Choroid plexus epithelial cell (primary cell): ENCODE results near the gene FCHO1.
"Not testable (repeated sequence)": the region's sequence is repeated elsewhere in the genome, so short reads cannot be mapped to it uniquely, and the experiment has no call there.

ENCODE experiments used
- DNase-seq: peaks from one replicate; pipeline ENCODE4 v3.0.0-alpha.2; 2010; ENCODE audit warnings: low read depth
- H3K4me3 ChIP-seq: 2 replicates; pipeline ENCODE4 v1.5.1; 2011; ENCODE audit warnings: low read depth, mild to moderate bottlenecking, control low read depth, low read length, moderate library complexity
- TF ChIP-seq, protein P1 (sequence below): conservative IDR thresholded peaks from 2 replicates; pipeline ENCODE4 v1.5.1; 2011; ENCODE audit warnings: low read depth, mild to moderate bottlenecking, control low read depth, inconsistent platforms, low read length, moderate library complexity

The FCHO1 gene

DNA sequence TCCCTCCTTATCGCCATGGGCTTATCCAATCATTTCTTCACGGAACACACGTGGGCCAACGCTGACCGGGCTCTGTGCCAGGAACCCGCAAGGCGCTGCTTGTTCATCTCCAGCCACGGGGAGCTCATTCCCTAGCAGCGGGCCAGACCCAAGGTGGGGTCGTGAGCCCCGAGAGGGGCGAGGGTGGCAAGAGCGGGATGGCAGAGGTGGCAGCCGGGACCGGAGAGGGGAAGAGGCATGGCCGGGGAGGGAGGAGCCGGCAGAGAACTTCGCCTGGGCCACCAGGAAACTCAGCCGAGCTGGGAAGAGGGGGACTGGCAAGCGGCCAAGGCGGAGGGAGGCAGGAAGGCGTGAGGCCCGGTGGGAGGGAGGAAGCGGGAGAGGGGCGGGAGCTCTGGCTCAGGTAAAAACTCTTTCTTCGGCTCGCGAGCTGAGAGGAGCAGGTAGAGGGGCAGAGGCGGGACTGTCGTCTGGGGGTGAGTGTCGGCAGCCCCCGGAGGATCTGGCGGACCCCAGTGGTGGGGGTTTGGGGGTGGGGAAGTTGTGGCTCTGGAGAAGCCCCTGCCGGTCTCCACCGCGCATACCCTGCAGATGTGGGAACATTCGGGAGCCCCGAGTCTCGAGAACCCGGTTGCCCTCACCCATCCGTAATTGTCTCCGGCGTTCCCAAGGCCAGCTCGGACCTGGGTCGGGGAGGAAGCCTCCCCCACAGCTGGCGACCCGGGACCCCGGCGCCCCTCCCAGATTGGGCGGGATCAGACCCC is 43.6 kb downstream of the FCHO1 start, which contains the start of gene B3GNT3:
B3GNT3 (plus strand) TSS at position 408 of the 764 bp plus-strand sequence. CDS start 12,670 bp downstream, outside the sequence.
- peak; percentile 9 for DNase-seq

DNA sequence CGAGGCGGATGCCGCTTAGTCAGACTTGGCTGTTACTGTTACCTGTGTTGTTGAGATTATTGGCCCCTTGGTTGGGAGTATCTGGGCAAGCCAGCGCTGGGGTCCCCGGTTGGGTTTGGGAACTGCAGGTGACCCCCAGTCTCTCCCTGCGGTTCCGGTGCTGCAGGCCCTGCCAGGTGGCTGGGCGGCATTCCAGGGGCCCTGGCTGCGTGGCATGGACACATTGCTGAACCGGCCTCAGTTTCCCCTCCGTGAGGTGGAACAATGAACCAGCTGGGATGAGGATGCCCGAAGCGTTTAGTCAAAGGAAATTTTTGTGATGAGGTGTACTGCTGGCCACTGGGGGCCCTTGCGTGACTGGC is 44.2 kb downstream of the FCHO1 start:
- TF ChIP-seq, protein P1, sequence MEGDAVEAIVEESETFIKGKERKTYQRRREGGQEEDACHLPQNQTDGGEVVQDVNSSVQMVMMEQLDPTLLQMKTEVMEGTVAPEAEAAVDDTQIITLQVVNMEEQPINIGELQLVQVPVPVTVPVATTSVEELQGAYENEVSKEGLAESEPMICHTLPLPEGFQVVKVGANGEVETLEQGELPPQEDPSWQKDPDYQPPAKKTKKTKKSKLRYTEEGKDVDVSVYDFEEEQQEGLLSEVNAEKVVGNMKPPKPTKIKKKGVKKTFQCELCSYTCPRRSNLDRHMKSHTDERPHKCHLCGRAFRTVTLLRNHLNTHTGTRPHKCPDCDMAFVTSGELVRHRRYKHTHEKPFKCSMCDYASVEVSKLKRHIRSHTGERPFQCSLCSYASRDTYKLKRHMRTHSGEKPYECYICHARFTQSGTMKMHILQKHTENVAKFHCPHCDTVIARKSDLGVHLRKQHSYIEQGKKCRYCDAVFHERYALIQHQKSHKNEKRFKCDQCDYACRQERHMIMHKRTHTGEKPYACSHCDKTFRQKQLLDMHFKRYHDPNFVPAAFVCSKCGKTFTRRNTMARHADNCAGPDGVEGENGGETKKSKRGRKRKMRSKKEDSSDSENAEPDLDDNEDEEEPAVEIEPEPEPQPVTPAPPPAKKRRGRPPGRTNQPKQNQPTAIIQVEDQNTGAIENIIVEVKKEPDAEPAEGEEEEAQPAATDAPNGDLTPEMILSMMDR: no peak
- DNase-seq: no peak
- H3K4me3 ChIP-seq: no peak overlapping the region

More for the DNA sequence above, 43.6 kb downstream of the FCHO1 start, which contains the start of gene B3GNT3:
- H3K4me3 ChIP-seq: no peak within 1 kb of the TSS
- TF ChIP-seq, protein P1: no peak

DNA sequence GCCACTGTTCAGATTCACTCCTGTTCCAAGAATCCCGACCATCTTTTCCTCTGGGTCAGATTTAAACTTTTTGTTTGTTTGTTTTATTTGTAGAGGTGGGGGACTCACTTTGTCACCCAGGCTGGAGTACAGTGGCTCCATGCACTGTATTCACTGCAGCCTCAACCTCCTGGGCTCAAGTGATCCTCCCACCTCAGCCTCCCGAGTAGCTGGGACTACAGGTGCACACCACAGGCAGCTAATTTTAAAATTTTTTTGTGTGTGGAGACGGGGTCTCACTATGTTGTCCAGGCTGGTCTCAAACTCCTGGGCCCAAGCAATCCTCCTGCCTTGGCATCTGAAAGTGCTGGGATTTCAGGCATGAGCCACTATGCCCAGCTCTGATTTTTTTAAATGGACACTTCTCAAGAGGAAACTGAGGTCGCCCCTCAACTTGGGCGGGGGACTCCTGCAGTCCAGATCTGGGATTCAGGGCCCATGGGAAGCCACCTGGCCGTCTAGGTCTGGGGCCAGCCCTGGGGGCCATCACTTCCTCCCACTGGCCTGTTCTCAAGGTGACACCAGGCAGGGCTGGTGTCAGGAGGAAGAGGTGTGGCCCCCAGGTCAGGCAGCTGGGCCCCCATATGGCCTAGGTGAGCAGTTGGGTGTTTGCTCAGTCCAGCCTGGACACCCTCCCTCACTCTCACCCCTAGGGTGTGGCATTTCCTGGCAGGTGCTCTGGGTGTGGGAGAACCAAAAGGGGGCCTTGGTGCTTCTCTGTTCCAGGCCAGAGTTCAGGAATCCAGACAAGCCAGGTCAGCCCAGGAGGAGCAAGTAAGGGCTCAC is 44.9 kb downstream of the FCHO1 start:
- H3K4me3 ChIP-seq: no peak overlapping the region
- no peak for DNase-seq
- TF ChIP-seq, protein P1: no peak

- H3K4me3 ChIP-seq: no peak overlapping the region
- TF ChIP-seq, protein P1: no peak
- DNase-seq: no peak
These were observed 45.7 kb downstream of the FCHO1 start for GRCh38 chr19:17796838-17797423.

- DNase-seq: no peak
- TF ChIP-seq, protein P1: no peak
- H3K4me3 ChIP-seq: no peak overlapping the region
These were observed 46.3 kb downstream of the FCHO1 start for GRCh38 chr19:17797424-17798201.

DNA sequence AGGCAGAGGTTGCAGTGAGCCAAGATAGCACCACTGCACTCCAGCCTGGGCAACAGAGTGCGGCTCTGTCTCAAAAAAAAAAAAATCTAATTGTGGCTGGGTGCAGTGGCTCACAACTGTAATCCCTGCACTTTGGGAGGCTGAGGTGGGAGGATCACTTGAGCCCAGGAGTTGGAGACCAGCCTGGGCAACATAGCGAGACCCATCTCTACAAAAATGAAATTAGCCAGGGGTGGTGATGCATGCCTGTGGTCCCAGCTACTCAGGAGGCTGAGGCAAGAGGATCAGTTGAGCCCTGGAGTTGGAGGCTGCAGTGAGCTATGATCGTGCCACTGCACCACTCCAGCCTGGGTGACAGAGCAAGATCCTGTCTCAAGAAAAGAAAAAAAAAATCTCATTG is 47.3 kb downstream of the FCHO1 start:
- DNase-seq, H3K4me3 ChIP-seq: not testable (repeated sequence)
